ENCODE results near the gene ALKBH5.

DNA sequence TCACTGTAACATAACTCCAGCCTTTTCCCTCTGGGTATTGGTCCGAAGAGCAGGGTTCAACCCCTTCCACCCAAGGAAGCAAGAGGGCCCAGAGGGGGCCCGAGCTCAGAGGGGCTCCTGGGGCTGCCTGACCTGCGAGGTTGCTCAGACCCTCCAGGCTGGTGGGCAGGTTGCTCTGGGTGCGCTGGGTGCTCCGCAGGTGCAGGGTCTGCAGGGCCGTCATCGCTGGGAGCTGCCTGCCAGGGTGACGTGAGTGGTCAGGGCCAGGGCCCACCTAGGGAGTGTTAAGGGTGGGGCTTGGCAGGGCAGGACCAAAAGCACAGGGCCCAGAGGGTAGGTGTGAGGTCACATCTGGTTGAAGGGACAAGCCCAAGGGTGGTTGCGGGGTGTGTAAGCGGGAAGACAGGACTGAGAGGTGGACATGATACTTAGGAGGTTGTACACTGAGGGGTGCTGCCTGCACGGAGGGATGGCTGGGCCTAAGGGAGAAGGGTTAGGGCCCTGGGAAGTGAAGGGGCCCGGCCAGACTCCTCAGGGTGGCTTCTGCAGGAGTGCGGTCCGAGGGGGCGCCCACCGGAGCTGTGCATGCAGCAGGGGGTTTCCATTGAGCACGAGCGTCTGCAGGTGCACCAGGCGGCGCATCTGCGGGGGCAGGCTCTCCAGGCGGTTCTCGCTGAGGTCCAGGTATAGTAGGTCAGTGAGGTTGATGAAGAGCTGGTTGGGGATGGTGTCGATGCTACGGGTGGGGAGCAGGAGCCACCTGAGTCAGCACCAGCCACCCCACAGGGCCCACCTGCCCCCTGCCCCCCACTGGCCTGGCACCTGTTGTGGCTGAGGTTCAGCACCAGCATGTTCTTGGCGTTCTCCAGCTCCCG is 70.6 kb downstream of the ALKBH5 start:
- TF ChIP-seq, protein P1, sequence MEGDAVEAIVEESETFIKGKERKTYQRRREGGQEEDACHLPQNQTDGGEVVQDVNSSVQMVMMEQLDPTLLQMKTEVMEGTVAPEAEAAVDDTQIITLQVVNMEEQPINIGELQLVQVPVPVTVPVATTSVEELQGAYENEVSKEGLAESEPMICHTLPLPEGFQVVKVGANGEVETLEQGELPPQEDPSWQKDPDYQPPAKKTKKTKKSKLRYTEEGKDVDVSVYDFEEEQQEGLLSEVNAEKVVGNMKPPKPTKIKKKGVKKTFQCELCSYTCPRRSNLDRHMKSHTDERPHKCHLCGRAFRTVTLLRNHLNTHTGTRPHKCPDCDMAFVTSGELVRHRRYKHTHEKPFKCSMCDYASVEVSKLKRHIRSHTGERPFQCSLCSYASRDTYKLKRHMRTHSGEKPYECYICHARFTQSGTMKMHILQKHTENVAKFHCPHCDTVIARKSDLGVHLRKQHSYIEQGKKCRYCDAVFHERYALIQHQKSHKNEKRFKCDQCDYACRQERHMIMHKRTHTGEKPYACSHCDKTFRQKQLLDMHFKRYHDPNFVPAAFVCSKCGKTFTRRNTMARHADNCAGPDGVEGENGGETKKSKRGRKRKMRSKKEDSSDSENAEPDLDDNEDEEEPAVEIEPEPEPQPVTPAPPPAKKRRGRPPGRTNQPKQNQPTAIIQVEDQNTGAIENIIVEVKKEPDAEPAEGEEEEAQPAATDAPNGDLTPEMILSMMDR (IDR thresholded peaks at IDR 0.05) = no peak
- TF ChIP-seq POLR2A (IDR thresholded peaks at IDR 0.05) = no peak
